ENCODE results near the gene GAB2. TPM values are rescaled to one million over a fixed set of nuclear protein-coding genes. Genes with fewer than 3 reads are reported as not detected.

Gene GAB2
- total RNA-seq, 1 experiment from 2014 or later = 10.0 TPM

- ChIA-PET POLR2A (no interaction called here), CTCF (no interaction called here)
- ATAC-seq (no peak), DNase-seq (ENCODE audit: low read depth, low spot score) (peak; percentile 51)
- H3K4me3 ChIP-seq (ENCODE audit: low read depth in 2 of 2, low read length in 2 of 2) = no peak overlapping the region
- H3K36me3 ChIP-seq (ENCODE audit: control insufficient read depth, insufficient read depth, low read length) = no peaks in the 10 kb centered on the region
- H3K27ac ChIP-seq (ENCODE audit: low read length) = no peak overlapping the region
- no peaks in the 10 kb centered on the region for H3K27me3 ChIP-seq (ENCODE audit: control insufficient read depth, insufficient read depth, low read length)
- H3K4me1 ChIP-seq (ENCODE audit: control insufficient read depth, insufficient read depth, low read length) = no peaks in the 10 kb centered on the region
- in situ Hi-C loops (cut with HindIII; ENCODE audit: low pct_unique_long_range_greater_than_20kb, low sequenced_read_pairs) (no loop called here), intact Hi-C loops (cut with micrococcal nuclease; ENCODE audit: unreplicated experiment) (no loop called here)
- H3K9me3 ChIP-seq (ENCODE audit: control insufficient read depth, insufficient read depth, low read depth, low read length) = no peaks in the 10 kb centered on the region
- no TSS peak for BruUV-seq (replicated peaks)
- TF ChIP-seq SIN3A (IDR thresholded peaks at IDR 0.05; ENCODE audit: borderline replicate concordance, insufficient read depth, low read depth, low read length) (no peak), TCF7L2 (IDR thresholded peaks at IDR 0.05; ENCODE audit: low read depth, low read length) (no peak), REST (IDR thresholded peaks at IDR 0.05; ENCODE audit: insufficient read depth in 1 of 2, low read depth in 2 of 2, low read length in 1 of 2) (no peak), POLR2AphosphoS5 (IDR thresholded peaks at IDR 0.05; ENCODE audit: low read depth, low read length) (no peak), CTCF (IDR thresholded peaks at IDR 0.05) (no peak; the same call in 1 of the 2 replicates)
Measured at GRCh38 chr11:78290293-78291176, 127.1 kb downstream of the GAB2 start.

- in situ Hi-C loops (cut with HindIII; ENCODE audit: low pct_unique_long_range_greater_than_20kb, low sequenced_read_pairs) = no loop called here
- CTCF ChIA-PET = no interaction called here
- intact Hi-C loops (cut with micrococcal nuclease; ENCODE audit: unreplicated experiment) = no loop called here
Measured at GRCh38 chr11:78289552-78290292, 127.9 kb downstream of the GAB2 start.

More at GRCh38 chr11:78289552-78290292, 127.9 kb downstream of the GAB2 start:
- POLR2A ChIA-PET = no interaction called here
- H3K27ac ChIP-seq (ENCODE audit: low read length) = no peak overlapping the region
- BruUV-seq (replicated peaks) = no TSS peak
- no peaks in the 10 kb centered on the region for H3K9me3 ChIP-seq (ENCODE audit: control insufficient read depth, insufficient read depth, low read depth, low read length)
- no peaks in the 10 kb centered on the region for H3K36me3 ChIP-seq (ENCODE audit: control insufficient read depth, insufficient read depth, low read length)
- H3K27me3 ChIP-seq (ENCODE audit: control insufficient read depth, insufficient read depth, low read length) = no peaks in the 10 kb centered on the region
- no peaks in the 10 kb centered on the region for H3K4me1 ChIP-seq (ENCODE audit: control insufficient read depth, insufficient read depth, low read length)
- ATAC-seq (no peak), DNase-seq (ENCODE audit: low read depth, low spot score) (no peak)
- H3K4me3 ChIP-seq (ENCODE audit: low read depth in 2 of 2, low read length in 2 of 2) = no peak overlapping the region
- TF ChIP-seq REST (IDR thresholded peaks at IDR 0.05; ENCODE audit: insufficient read depth in 1 of 2, low read depth in 2 of 2, low read length in 1 of 2) (no peak), SIN3A (IDR thresholded peaks at IDR 0.05; ENCODE audit: borderline replicate concordance, insufficient read depth, low read depth, low read length) (no peak), TCF7L2 (IDR thresholded peaks at IDR 0.05; ENCODE audit: low read depth, low read length) (no peak), CTCF (IDR thresholded peaks at IDR 0.05) (no peak), POLR2AphosphoS5 (IDR thresholded peaks at IDR 0.05; ENCODE audit: low read depth, low read length) (no peak)
